Osteocyte (in vitro differentiated cells): ENCODE results near the gene METTL6. TPM values are rescaled to one million over a fixed set of nuclear protein-coding genes. Genes with fewer than 3 reads are reported as not detected.

ENCODE experiments used
- DNase-seq: peaks from one replicate; pipeline ENCODE4 v3.0.0; 2021; ENCODE audit warnings: mixed read lengths; ENCODE audit not compliant: unreplicated experiment; ENCODE audit errors: extremely low spot score
- H3K27ac Mint-ChIP-seq: one replicate; pipeline ENCODE4 v1.8.0; 2021; ENCODE audit warnings: mild to moderate bottlenecking, mixed read lengths; ENCODE audit not compliant: unreplicated experiment
- H3K27me3 Mint-ChIP-seq: one replicate; pipeline ENCODE4 v1.8.0; 2021; ENCODE audit warnings: mixed read lengths; ENCODE audit not compliant: unreplicated experiment
- H3K36me3 Mint-ChIP-seq: one replicate; pipeline ENCODE4 v1.8.0; 2021; ENCODE audit warnings: mixed read lengths; ENCODE audit not compliant: unreplicated experiment
- H3K4me1 Mint-ChIP-seq: one replicate; pipeline ENCODE4 v1.8.0; 2021; ENCODE audit warnings: mixed read lengths; ENCODE audit not compliant: unreplicated experiment
- H3K4me3 Mint-ChIP-seq: one replicate; pipeline ENCODE4 v1.8.0; 2021; ENCODE audit warnings: mild to moderate bottlenecking, moderate library complexity, mixed read lengths; ENCODE audit not compliant: unreplicated experiment
- H3K9me3 Mint-ChIP-seq: one replicate; pipeline ENCODE4 v1.8.0; 2021; ENCODE audit warnings: mixed read lengths; ENCODE audit not compliant: unreplicated experiment
- total RNA-seq: library from RNA; stranded (reverse); gene quantifications from 2 replicates; pipeline ENCODE4 v1.2.1, GENCODE V29; 2021
- TF ChIP-seq, protein P1 (sequence below): fragments of 200-600 bp; sonication (generic); IDR thresholded peaks from 2 replicates; pipeline ENCODE4 v1.5.0; 2021; ENCODE audit warnings: antibody characterized with exemption, mild to moderate bottlenecking, moderate library complexity

The METTL6 gene
- total RNA-seq, 1 donor from 2014 or later = 20.5 TPM

DNA sequence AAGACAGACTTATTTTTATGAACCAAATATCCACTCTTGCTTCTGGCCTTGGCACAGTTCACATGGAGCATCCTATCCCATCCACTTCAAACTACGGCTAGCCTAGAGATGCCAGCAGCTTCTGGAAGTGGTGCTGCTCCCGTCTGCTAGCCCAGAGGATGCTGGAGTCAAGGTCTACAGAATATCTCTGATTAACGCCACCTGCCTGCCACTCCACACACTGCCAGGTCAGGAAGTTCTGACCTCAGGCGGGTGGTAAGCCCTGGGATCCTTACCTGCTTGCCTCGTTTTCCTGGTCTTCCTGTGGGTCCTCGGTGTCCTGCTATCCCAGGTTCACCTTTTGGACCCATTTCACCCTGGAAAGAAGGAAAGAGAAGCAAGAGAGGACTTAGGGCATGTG lies 42.9 kb upstream of the METTL6 start:
- Mint-ChIP-seq H3K27me3 (peaks cover 3% of the 10 kb centered on the region), H3K4me3 (no peak overlapping the region), H3K27ac (no peak overlapping the region), H3K36me3 (no peaks in the 10 kb centered on the region), H3K4me1 (no peaks in the 10 kb centered on the region), H3K9me3 (no peaks in the 10 kb centered on the region)
- TF ChIP-seq, protein P1, sequence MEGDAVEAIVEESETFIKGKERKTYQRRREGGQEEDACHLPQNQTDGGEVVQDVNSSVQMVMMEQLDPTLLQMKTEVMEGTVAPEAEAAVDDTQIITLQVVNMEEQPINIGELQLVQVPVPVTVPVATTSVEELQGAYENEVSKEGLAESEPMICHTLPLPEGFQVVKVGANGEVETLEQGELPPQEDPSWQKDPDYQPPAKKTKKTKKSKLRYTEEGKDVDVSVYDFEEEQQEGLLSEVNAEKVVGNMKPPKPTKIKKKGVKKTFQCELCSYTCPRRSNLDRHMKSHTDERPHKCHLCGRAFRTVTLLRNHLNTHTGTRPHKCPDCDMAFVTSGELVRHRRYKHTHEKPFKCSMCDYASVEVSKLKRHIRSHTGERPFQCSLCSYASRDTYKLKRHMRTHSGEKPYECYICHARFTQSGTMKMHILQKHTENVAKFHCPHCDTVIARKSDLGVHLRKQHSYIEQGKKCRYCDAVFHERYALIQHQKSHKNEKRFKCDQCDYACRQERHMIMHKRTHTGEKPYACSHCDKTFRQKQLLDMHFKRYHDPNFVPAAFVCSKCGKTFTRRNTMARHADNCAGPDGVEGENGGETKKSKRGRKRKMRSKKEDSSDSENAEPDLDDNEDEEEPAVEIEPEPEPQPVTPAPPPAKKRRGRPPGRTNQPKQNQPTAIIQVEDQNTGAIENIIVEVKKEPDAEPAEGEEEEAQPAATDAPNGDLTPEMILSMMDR = no peak
- DNase-seq = no peak

DNA sequence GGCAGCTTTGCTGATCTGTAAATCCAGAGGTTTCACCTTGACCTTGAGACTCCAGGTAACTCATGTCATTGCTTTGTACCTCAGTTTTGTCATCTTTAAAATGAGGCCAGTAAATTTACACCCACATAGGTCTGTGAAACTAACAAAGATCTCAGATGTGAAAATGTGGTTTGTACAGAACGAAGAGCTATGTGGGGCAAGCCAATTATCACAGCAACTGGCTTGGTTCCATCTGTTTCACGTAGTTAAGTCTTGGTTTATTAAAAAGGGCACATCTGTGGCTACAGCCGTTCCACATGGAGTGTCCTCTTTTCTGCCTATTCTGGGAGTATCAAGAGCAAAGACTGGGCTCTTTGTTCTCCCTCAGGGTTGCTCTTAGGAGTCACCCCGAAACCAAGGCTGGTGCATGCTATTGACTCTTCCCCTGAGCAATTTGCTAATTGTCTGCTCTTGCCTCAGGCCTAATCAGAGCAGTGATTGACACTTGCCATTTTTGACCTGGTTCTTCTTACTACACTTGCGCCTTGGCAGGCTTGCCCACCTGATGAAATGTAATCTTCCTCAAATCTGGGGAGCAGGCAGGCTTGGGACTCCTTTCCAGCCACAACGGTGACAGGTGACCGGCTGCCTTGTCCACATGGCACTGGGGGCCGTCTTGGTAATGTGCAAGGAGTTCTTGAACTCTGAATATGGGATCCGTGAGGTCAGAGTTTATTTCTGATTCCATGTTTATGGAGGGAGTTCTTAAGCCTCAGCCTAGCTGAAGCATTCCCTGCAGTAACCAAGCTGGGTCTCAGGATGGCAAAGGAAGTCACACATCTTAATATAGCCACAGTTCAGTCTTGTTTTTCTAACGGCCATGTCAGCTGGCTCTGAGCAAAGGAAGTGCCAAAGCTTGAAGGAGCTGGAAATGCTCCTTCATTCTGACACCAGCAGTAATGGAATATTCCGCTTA lies 40.2 kb upstream of the METTL6 start:
- H3K4me3 Mint-ChIP-seq = no peak overlapping the region
- no peak overlapping the region for H3K27ac Mint-ChIP-seq
- H3K9me3 Mint-ChIP-seq = no peaks in the 10 kb centered on the region
- peaks cover 3% of the 10 kb centered on the region for H3K27me3 Mint-ChIP-seq
- peaks cover 2% of the 10 kb centered on the region for H3K36me3 Mint-ChIP-seq
- TF ChIP-seq, protein P1 = no peak
- no peak for DNase-seq
- H3K4me1 Mint-ChIP-seq = no peaks in the 10 kb centered on the region

DNA sequence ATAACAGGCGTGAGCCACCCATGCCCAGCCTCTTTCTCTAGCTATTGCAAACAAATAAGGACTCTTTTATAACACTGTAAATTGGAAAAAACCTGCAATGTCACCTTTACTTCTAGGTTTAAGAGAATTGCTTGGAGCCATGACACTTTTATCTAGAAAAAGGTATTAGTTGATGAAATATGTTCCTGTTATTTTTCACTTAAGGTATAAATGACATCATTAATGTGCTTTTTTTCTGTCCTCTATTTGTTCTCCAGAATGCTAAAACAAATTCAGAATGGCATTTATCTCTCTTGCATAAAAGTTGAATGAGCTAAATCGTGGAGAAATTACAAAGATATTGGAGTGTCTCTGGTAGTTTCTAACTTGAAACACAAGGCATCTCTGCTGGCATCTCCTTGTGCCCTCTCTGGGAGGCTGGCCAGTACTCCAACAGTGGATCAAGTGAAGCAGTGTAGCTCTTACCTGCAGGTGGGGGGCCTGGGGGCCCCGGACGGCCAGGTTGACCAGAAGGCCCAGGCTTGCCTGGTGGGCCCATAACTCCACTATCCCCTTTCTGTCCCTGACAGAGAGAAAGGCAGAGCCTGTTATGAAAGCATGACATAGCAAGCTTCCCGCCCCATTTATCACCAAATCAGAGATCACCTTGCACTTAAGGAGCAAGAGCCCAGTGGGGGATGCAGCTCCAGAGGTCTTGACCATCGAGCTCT lies 38.7 kb upstream of the METTL6 start:
- no peak for DNase-seq
- peaks cover 2% of the 10 kb centered on the region for H3K36me3 Mint-ChIP-seq
- TF ChIP-seq, protein P1 = no peak
- no peak overlapping the region for H3K4me3 Mint-ChIP-seq
- H3K27me3 Mint-ChIP-seq = no peaks in the 10 kb centered on the region
- no peak overlapping the region for H3K27ac Mint-ChIP-seq
- no peaks in the 10 kb centered on the region for H3K9me3 Mint-ChIP-seq
- no peaks in the 10 kb centered on the region for H3K4me1 Mint-ChIP-seq

DNA sequence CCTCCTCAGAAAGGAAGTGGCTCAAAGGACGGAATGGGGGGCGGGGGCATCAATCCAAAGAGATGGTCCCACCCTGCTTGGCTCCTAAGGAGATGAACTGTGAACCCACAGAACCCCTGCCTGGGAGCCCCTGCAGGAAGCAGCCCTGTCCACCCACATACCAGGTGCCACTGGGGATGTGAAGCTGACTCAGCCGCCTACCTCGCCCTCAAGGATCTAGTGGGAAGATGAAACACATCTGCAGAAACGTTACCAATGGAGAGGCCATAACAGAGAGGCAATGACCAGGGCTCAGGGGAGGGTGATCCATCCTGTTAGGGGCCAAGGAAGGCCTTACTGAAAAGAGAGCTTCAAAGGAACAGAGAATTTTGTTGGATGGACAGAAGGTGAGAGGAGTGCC lies 35.1 kb upstream of the METTL6 start:
- H3K9me3 Mint-ChIP-seq = no peaks in the 10 kb centered on the region
- no peak overlapping the region for H3K27ac Mint-ChIP-seq
- TF ChIP-seq, protein P1 = no peak
- H3K4me3 Mint-ChIP-seq = no peak overlapping the region
- DNase-seq = no peak
- H3K4me1 Mint-ChIP-seq = no peaks in the 10 kb centered on the region
- peaks cover 7% of the 10 kb centered on the region for H3K36me3 Mint-ChIP-seq
- no peaks in the 10 kb centered on the region for H3K27me3 Mint-ChIP-seq
